Measurements from ENCODE around the gene TRRAP.
A peak's percentile ranks its signal among the peaks of the same experiment; 100 is the strongest.
"Not testable (repeated sequence)": the region's sequence is repeated elsewhere in the genome, so short reads cannot be mapped to it uniquely, and the experiment has no call there.

Gene TRRAP

DNA sequence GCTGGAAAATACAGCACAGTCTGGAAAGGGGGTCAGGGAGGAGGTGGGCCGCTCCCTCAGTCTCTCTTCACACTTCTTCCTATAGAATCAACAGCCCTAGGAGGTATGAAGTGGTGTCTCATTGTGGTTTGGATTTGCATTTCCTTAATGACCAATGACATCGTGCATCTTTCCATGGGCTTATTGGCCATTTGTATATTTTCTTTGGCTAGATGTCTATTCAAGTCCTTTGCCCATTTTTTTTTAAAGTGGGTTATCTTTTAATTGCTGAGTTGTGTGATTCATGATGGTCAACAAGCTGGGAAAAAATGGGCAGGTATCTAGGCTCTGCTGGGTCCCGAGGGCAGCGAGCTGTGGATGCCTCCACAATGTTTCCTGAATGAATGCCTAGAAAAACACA lies 37.6 kb upstream of the TRRAP start:
- WGBS (ENCODE audit: extremely low coverage, insufficient coverage, insufficient read length) = no CpG with 5 or more reads among the region's 4 CpGs
- H3K27ac ChIP-seq (ENCODE audit: low read depth, low read length) = no peak overlapping the region

DNA sequence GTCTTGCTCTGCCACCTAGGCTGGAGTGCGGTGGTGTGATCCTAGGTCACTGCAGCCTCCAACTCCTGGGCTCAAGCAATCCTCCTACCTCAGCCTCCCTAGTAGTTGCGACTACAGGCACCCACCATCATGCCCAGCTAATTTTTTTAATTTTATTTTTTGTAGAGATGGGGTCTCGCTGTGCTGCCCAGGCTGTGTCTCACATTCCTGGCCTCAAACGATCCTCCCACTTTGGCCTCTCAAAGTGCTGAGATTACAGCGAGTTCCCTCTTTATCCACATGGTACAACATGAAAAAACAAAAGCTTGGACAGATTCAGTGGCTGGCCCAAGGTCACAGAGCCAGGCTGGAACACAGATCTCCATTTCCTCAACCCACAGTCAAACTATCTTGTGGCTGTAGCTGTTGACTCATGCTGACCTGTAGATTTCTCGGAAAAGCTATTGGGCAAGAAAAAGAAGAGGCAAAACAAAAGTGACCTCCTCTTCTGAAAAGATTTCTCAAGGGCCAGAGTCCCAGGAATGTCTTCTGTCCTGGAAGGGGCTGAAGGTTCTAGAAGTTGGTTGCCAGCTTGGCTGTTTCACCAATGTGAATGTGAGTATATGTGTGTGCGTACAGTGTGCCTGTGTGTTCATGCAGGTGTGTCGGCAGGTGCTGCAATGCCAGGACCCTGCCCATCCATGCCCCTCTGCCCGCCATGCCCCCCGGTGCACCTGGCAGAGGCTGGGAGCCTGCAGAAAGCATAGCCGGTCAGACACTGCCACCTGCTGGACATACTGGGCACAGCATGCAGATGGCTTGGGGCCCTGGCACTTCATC lies 36.9 kb upstream of the TRRAP start:
- Histone ChIP-seq H3K27me3 (ENCODE audit: insufficient read depth, low read length) (no peaks in the 10 kb centered on the region), H3K9ac (ENCODE audit: low read length) (no peak overlapping the region), H3K18ac (ENCODE audit: low read length) (no peak overlapping the region), H3K14ac (ENCODE audit: low read length) (no peak overlapping the region), H2AK5ac (ENCODE audit: low read length) (no peak overlapping the region), H3K4me3 (ENCODE audit: low read depth, low read length) (no peak overlapping the region), H3K36me3 (ENCODE audit: control insufficient read depth in 1 of 2, insufficient read depth in 2 of 2, low read length in 2 of 2) (no peaks in the 10 kb centered on the region), H3K4ac (ENCODE audit: low read depth, low read length) (no peak overlapping the region), H3K23ac (ENCODE audit: low read length) (no peak overlapping the region), H2BK120ac (ENCODE audit: insufficient read depth, low read length, poor library complexity) (no peak overlapping the region), H3K4me2 (ENCODE audit: low read length) (no peak overlapping the region), H3K4me1 (ENCODE audit: control insufficient read depth in 1 of 2, insufficient read depth in 2 of 2, low read length in 2 of 2) (no peaks in the 10 kb centered on the region), H4K12ac (ENCODE audit: low read depth, low read length) (no peak overlapping the region), H3K79me1 (ENCODE audit: low read length) (no peaks in the 10 kb centered on the region), H3K9me3 (ENCODE audit: insufficient read depth, low read depth, low read length) (peaks cover 4% of the 10 kb centered on the region), H4K91ac (ENCODE audit: low read depth, low read length) (no peak overlapping the region), H3K27ac (ENCODE audit: low read depth, low read length) (no peak overlapping the region), H2AFZ (ENCODE audit: insufficient read depth, low read length, poor library complexity) (no peak overlapping the region), H3K79me2 (ENCODE audit: control insufficient read depth, insufficient read depth, low read length, poor library complexity) (no peaks in the 10 kb centered on the region), H4K8ac (ENCODE audit: low read depth, low read length) (no peak overlapping the region), H2BK5ac (ENCODE audit: low read depth, low read length, poor library complexity) (no peak overlapping the region), H2BK12ac (ENCODE audit: low read length) (no peak overlapping the region)
- no CpG with 5 or more reads among the region's 11 CpGs for WGBS (ENCODE audit: extremely low coverage, insufficient coverage, insufficient read length)
- peak; percentile 21 to 69 for DNase-seq

More for the DNA sequence above, 37.6 kb upstream of the TRRAP start:
- no peak overlapping the region for H2AK5ac ChIP-seq (ENCODE audit: low read length)
- no peak overlapping the region for H3K14ac ChIP-seq (ENCODE audit: low read length)
- no peak overlapping the region for H2AFZ ChIP-seq (ENCODE audit: insufficient read depth, low read length, poor library complexity)
- no peak overlapping the region for H4K12ac ChIP-seq (ENCODE audit: low read depth, low read length)
- H3K9me3 ChIP-seq (ENCODE audit: insufficient read depth, low read depth, low read length) = peaks cover 2% of the 10 kb centered on the region
- H3K4ac ChIP-seq (ENCODE audit: low read depth, low read length) = no peak overlapping the region
- H2BK12ac ChIP-seq (ENCODE audit: low read length) = no peak overlapping the region
- H3K79me1 ChIP-seq (ENCODE audit: low read length) = no peaks in the 10 kb centered on the region
- H3K79me2 ChIP-seq (ENCODE audit: control insufficient read depth, insufficient read depth, low read length, poor library complexity) = no peaks in the 10 kb centered on the region
- no peaks in the 10 kb centered on the region for H3K4me1 ChIP-seq (ENCODE audit: control insufficient read depth in 1 of 2, insufficient read depth in 2 of 2, low read length in 2 of 2)
- no peaks in the 10 kb centered on the region for H3K36me3 ChIP-seq (ENCODE audit: control insufficient read depth in 1 of 2, insufficient read depth in 2 of 2, low read length in 2 of 2)
- H3K23ac ChIP-seq (ENCODE audit: low read length) = no peak overlapping the region
- no peak for DNase-seq
- H3K4me3 ChIP-seq (ENCODE audit: low read depth, low read length) = no peak overlapping the region
- H3K4me2 ChIP-seq (ENCODE audit: low read length) = no peak overlapping the region
- no peak overlapping the region for H2BK5ac ChIP-seq (ENCODE audit: low read depth, low read length, poor library complexity)
- no peaks in the 10 kb centered on the region for H3K27me3 ChIP-seq (ENCODE audit: insufficient read depth, low read length)
- H2BK120ac ChIP-seq (ENCODE audit: insufficient read depth, low read length, poor library complexity) = no peak overlapping the region
- no peak overlapping the region for H4K91ac ChIP-seq (ENCODE audit: low read depth, low read length)
- no peak overlapping the region for H3K9ac ChIP-seq (ENCODE audit: low read length)
- no peak overlapping the region for H4K8ac ChIP-seq (ENCODE audit: low read depth, low read length)
- no peak overlapping the region for H3K18ac ChIP-seq (ENCODE audit: low read length)

GRCh38 chr7:98842552-98842951 lies 35.8 kb upstream of the TRRAP start:
- not testable (repeated sequence) for H3K4ac ChIP-seq (ENCODE audit: low read depth, low read length); H3K4me1 ChIP-seq (ENCODE audit: control insufficient read depth in 1 of 2, insufficient read depth in 2 of 2, low read length in 2 of 2); H2BK12ac ChIP-seq (ENCODE audit: low read length); H3K4me2 ChIP-seq (ENCODE audit: low read length); H2AFZ ChIP-seq (ENCODE audit: insufficient read depth, low read length, poor library complexity); H3K4me3 ChIP-seq (ENCODE audit: low read depth, low read length); H3K23ac ChIP-seq (ENCODE audit: low read length); H2BK5ac ChIP-seq (ENCODE audit: low read depth, low read length, poor library complexity); H3K36me3 ChIP-seq (ENCODE audit: control insufficient read depth in 1 of 2, insufficient read depth in 2 of 2, low read length in 2 of 2); H3K27me3 ChIP-seq (ENCODE audit: insufficient read depth, low read length); H4K8ac ChIP-seq (ENCODE audit: low read depth, low read length); H2AK5ac ChIP-seq (ENCODE audit: low read length); H4K12ac ChIP-seq (ENCODE audit: low read depth, low read length); H3K79me1 ChIP-seq (ENCODE audit: low read length); DNase-seq; H3K14ac ChIP-seq (ENCODE audit: low read length); H3K9me3 ChIP-seq (ENCODE audit: insufficient read depth, low read depth, low read length); H4K91ac ChIP-seq (ENCODE audit: low read depth, low read length); H3K18ac ChIP-seq (ENCODE audit: low read length); H3K79me2 ChIP-seq (ENCODE audit: control insufficient read depth, insufficient read depth, low read length, poor library complexity); H3K9ac ChIP-seq (ENCODE audit: low read length); H3K27ac ChIP-seq (ENCODE audit: low read depth, low read length); H2BK120ac ChIP-seq (ENCODE audit: insufficient read depth, low read length, poor library complexity)
- WGBS (ENCODE audit: extremely low coverage, insufficient coverage, insufficient read length) = no CpG with 5 or more reads among the region's 2 CpGs

DNA sequence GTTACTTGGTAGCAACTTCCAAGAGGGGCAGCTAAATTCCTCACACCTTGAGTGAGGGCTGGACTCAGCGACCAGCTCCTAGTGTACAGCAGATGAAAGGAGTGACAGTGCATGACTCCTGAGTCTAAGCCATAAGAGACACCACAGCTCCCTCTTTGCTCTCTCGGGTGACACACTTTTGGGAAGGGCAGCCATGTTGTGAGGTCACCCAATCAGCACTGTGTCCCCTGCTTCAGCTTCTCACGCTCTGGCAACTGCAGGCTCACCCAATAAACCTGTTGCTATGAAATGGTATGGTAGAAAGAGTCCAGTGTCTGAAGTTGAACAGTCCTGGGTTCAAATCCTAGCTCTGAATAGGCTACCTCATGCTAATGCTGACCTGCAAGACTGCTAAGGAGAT lies 29.4 kb upstream of the TRRAP start:
- no peaks in the 10 kb centered on the region for H3K36me3 ChIP-seq (ENCODE audit: control insufficient read depth in 1 of 2, insufficient read depth in 2 of 2, low read length in 2 of 2)
- H3K9me3 ChIP-seq (ENCODE audit: insufficient read depth, low read depth, low read length) = peaks cover 31% of the 10 kb centered on the region
- H2AK5ac ChIP-seq (ENCODE audit: low read length) = no peak overlapping the region
- no CpG with 5 or more reads among the region's 3 CpGs for WGBS (ENCODE audit: extremely low coverage, insufficient coverage, insufficient read length)
- H2BK12ac ChIP-seq (ENCODE audit: low read length) = no peak overlapping the region
- H3K79me2 ChIP-seq (ENCODE audit: control insufficient read depth, insufficient read depth, low read length, poor library complexity) = no peaks in the 10 kb centered on the region
- no peaks in the 10 kb centered on the region for H3K27me3 ChIP-seq (ENCODE audit: insufficient read depth, low read length)
- H3K4ac ChIP-seq (ENCODE audit: low read depth, low read length) = no peak overlapping the region
- no peak overlapping the region for H4K91ac ChIP-seq (ENCODE audit: low read depth, low read length)
- no peak overlapping the region for H2AFZ ChIP-seq (ENCODE audit: insufficient read depth, low read length, poor library complexity)
- no peak overlapping the region for H4K12ac ChIP-seq (ENCODE audit: low read depth, low read length)
- no peaks in the 10 kb centered on the region for H3K79me1 ChIP-seq (ENCODE audit: low read length)
- no peak overlapping the region for H3K9ac ChIP-seq (ENCODE audit: low read length)
- no peak overlapping the region for H3K18ac ChIP-seq (ENCODE audit: low read length)
- DNase-seq = no peak
- no peak overlapping the region for H3K4me3 ChIP-seq (ENCODE audit: low read depth, low read length)
- no peak overlapping the region for H2BK5ac ChIP-seq (ENCODE audit: low read depth, low read length, poor library complexity)
- H3K23ac ChIP-seq (ENCODE audit: low read length) = no peak overlapping the region
- no peak overlapping the region for H4K8ac ChIP-seq (ENCODE audit: low read depth, low read length)
- H3K27ac ChIP-seq (ENCODE audit: low read depth, low read length) = no peak overlapping the region
- no peak overlapping the region for H3K4me2 ChIP-seq (ENCODE audit: low read length)
- H3K14ac ChIP-seq (ENCODE audit: low read length) = no peak overlapping the region
- no peak overlapping the region for H2BK120ac ChIP-seq (ENCODE audit: insufficient read depth, low read length, poor library complexity)
- H3K4me1 ChIP-seq (ENCODE audit: control insufficient read depth in 1 of 2, insufficient read depth in 2 of 2, low read length in 2 of 2) = peaks cover 10 to 11% of the 10 kb centered on the region in 2 experiments
